Small intestine (tissue), 7 donors: Measurements from ENCODE around the gene PPP1R37. TPM values are rescaled to one million over a fixed set of nuclear protein-coding genes. Genes with fewer than 3 reads are reported as not detected.

Experiments used
- DNase-seq, 2 donors: peaks; one replicate each; pipeline versions ENCODE4 v3.0.0 to v3.0.0-alpha.2; 2013
- FAIRE-seq: peaks from 2 replicates; lab custom pipeline; 2012; peaks lifted over from hg19 to GRCh38; lab: Jason Lieb, UNC
- H3K27ac ChIP-seq, 3 donors: one replicate each; pipeline ENCODE4 v1.5.1; 2013; ENCODE audit warnings: low read length in 2 of 3, mild to moderate bottlenecking in 2 of 3, control low read depth in 1 of 3, inconsistent platforms in 1 of 3, low read depth in 1 of 3, moderate library complexity in 1 of 3
- H3K27me3 ChIP-seq, 3 donors: one replicate each; pipeline ENCODE4 v1.6.1; 2013; ENCODE audit warnings: low read length in 3 of 3, inconsistent platforms in 1 of 3; ENCODE audit not compliant: control insufficient read depth in 3 of 3, insufficient read depth in 3 of 3
- H3K36me3 ChIP-seq, 3 donors: one replicate each; pipeline ENCODE4 v1.6.1; 2013; ENCODE audit warnings: low read length in 3 of 3, inconsistent platforms in 1 of 3, low read depth in 1 of 3, mild to moderate bottlenecking in 1 of 3, moderate library complexity in 1 of 3; ENCODE audit not compliant: control insufficient read depth in 3 of 3, insufficient read depth in 2 of 3
- H3K4me1 ChIP-seq, 3 donors: one replicate each; pipeline ENCODE4 v1.6.1; 2013; ENCODE audit warnings: low read length in 2 of 3, inconsistent platforms in 1 of 3, low read depth in 1 of 3, mild to moderate bottlenecking in 1 of 3, moderate library complexity in 1 of 3; ENCODE audit not compliant: control insufficient read depth in 3 of 3, insufficient read depth in 2 of 3
- H3K4me3 ChIP-seq, 3 donors: one replicate each; pipeline ENCODE4 v1.5.1; 2013; ENCODE audit warnings: low read length in 3 of 3, control low read depth in 1 of 3, inconsistent platforms in 1 of 3, low read depth in 1 of 3, mild to moderate bottlenecking in 1 of 3, moderate library complexity in 1 of 3
- H3K9me3 ChIP-seq, 2 donors: one replicate each; pipeline ENCODE4 v1.6.1; 2013; ENCODE audit warnings: low read depth in 1 of 2, low read length in 1 of 2; ENCODE audit not compliant: control insufficient read depth in 2 of 2, insufficient read depth in 1 of 2
- WGBS, 3 donors: extraction: QIAGEN DNeasy Blood & Tissue Kit; methylation state at CpG; one replicate each; pipeline ENCODE4 v1.1.7; 2013; 5-methylcytosine and 5-hydroxymethylcytosine counted together
- polyA plus RNA-seq, 4 donors: library from polyadenylated mRNA; stranded (reverse) in 3 of 4; unstranded in 1 of 4; fragments of 200-250 nt in 3 of 4; fragments of 120-200 nt in 1 of 4; gene quantifications; one replicate each; pipeline versions ENCODE4 v1.2.1 to v1.2.3, GENCODE V29; 2013
- donor health status: healthy with polysubstance abuse.
- donor health status: control.
- donor health status: control.
- donor health status: Bipolar disorder and iron deficiency.
- donor health status: healthy.

Gene PPP1R37
- polyA plus RNA-seq, 4 donors = 19.5 to 47.0 (median 31.6) TPM

- 52 to 82% (median 72%) methylated on average over 16 to 18 of the region's 18 CpGs for WGBS, 3 donors
- Histone ChIP-seq H3K27me3 (peaks cover 0 to 18% (median 2%) of the 10 kb centered on the region in 3 donors), H3K4me3 (no peak overlapping the region), H3K27ac (no peak overlapping the region), H3K9me3 (no peaks in the 10 kb centered on the region), H3K4me1 (peaks cover 0 to 11% (median 0%) of the 10 kb centered on the region in 3 donors), H3K36me3 (peaks cover 0 to 4% (median 0%) of the 10 kb centered on the region in 3 donors)
- DNase-seq = no peak
- no peak for FAIRE-seq
Observed at GRCh38 chr19:45162608-45163143, 69.7 kb downstream of the PPP1R37 start.

- FAIRE-seq (no peak), DNase-seq (no peak)
Observed at GRCh38 chr19:45163156-45163555, 70.2 kb downstream of the PPP1R37 start.

GRCh38 chr19:45163751-45164460, 70.9 kb downstream of the PPP1R37 start:
- no peaks in the 10 kb centered on the region for H3K9me3 ChIP-seq
- 73 to 80% (median 77%) methylated on average over 15 of the region's 15 CpGs for WGBS, 3 donors
- H3K4me1 ChIP-seq = peaks cover 0 to 11% (median 0%) of the 10 kb centered on the region in 3 donors
- H3K27ac ChIP-seq = no peak overlapping the region
- peaks cover 0 to 10% (median 2%) of the 10 kb centered on the region in 3 donors for H3K27me3 ChIP-seq
- H3K4me3 ChIP-seq = no peak overlapping the region
- peaks cover 0 to 4% (median 0%) of the 10 kb centered on the region in 3 donors for H3K36me3 ChIP-seq
- no peak for DNase-seq
- no peak for FAIRE-seq

More at GRCh38 chr19:45163156-45163555, 70.2 kb downstream of the PPP1R37 start:
- peaks cover 0 to 15% (median 2%) of the 10 kb centered on the region in 3 donors for H3K27me3 ChIP-seq
- peaks cover 0 to 4% (median 0%) of the 10 kb centered on the region in 3 donors for H3K36me3 ChIP-seq
- no peaks in the 10 kb centered on the region for H3K9me3 ChIP-seq
- H3K27ac ChIP-seq = no peak overlapping the region
- 84 to 88% (median 85%) methylated on average over 15 to 17 of the region's 17 CpGs for WGBS, 3 donors
- peaks cover 0 to 11% (median 0%) of the 10 kb centered on the region in 3 donors for H3K4me1 ChIP-seq
- no peak overlapping the region for H3K4me3 ChIP-seq

- H3K9me3 ChIP-seq = no peaks in the 10 kb centered on the region
- peaks cover 0 to 6% (median 0%) of the 10 kb centered on the region in 3 donors for H3K36me3 ChIP-seq
- 22 to 32% (median 28%) methylated on average over 20 to 27 of the region's 27 CpGs for WGBS, 3 donors
- no peak overlapping the region for H3K27ac ChIP-seq
- H3K4me3 ChIP-seq = no peak overlapping the region
- H3K4me1 ChIP-seq = peaks cover 0 to 11% (median 0%) of the 10 kb centered on the region in 3 donors
- FAIRE-seq = no peak
- peak; percentile 53 to 62 for DNase-seq
- H3K27me3 ChIP-seq = peaks cover 0 to 10% (median 2%) of the 10 kb centered on the region in 3 donors
Observed at GRCh38 chr19:45164577-45165335, 71.8 kb downstream of the PPP1R37 start.

- WGBS, 3 donors = 66 to 88% (median 74%) methylated on average over 14 of the region's 14 CpGs
- H3K9me3 ChIP-seq = no peaks in the 10 kb centered on the region
- FAIRE-seq (no peak), DNase-seq (no peak)
- no peak overlapping the region for H3K4me3 ChIP-seq
- H3K27ac ChIP-seq = no peak overlapping the region
- no peaks in the 10 kb centered on the region for H3K4me1 ChIP-seq
- peaks cover 0 to under 1% (median 0%) of the 10 kb centered on the region in 3 donors for H3K27me3 ChIP-seq
- peaks cover 0 to 16% (median 0%) of the 10 kb centered on the region in 3 donors for H3K36me3 ChIP-seq
Observed at GRCh38 chr19:45166723-45167252, 73.8 kb downstream of the PPP1R37 start.

GRCh38 chr19:45168767-45169351, 75.9 kb downstream of the PPP1R37 start:
- Histone ChIP-seq H3K9me3 (no peaks in the 10 kb centered on the region), H3K27ac (no peak overlapping the region), H3K4me3 (no peak overlapping the region), H3K4me1 (peaks cover 0 to 3% (median 0%) of the 10 kb centered on the region in 3 donors), H3K27me3 (no peaks in the 10 kb centered on the region), H3K36me3 (peaks cover 0 to 13% (median 0%) of the 10 kb centered on the region in 3 donors)
- FAIRE-seq = no peak
- peak in 1 of 2 donors; percentile 51 for DNase-seq
- WGBS, 3 donors = 66 to 79% (median 74%) methylated on average over 16 of the region's 16 CpGs

GRCh38 chr19:45169602-45170001, 76.6 kb downstream of the PPP1R37 start:
- no peak for FAIRE-seq
- DNase-seq = no peak
- H3K27me3 ChIP-seq = no peaks in the 10 kb centered on the region
- H3K27ac ChIP-seq = no peak overlapping the region
- H3K4me1 ChIP-seq = peaks cover 0 to 3% (median 0%) of the 10 kb centered on the region in 3 donors
- H3K4me3 ChIP-seq = no peak overlapping the region
- WGBS, 3 donors = 93 to 97% (median 94%) methylated on average over 8 to 10 of the region's 10 CpGs
- peaks cover 0 to 16% (median 0%) of the 10 kb centered on the region in 3 donors for H3K36me3 ChIP-seq
- H3K9me3 ChIP-seq = no peaks in the 10 kb centered on the region
